Measurements from ENCODE around the gene CLDN5. TPM values are rescaled to one million over a fixed set of nuclear protein-coding genes. Genes with fewer than 3 reads are reported as not detected.

Gene CLDN5
- total RNA-seq, 2 donors from 2014 or later, result 0.20 to 0.66 TPM

DNA sequence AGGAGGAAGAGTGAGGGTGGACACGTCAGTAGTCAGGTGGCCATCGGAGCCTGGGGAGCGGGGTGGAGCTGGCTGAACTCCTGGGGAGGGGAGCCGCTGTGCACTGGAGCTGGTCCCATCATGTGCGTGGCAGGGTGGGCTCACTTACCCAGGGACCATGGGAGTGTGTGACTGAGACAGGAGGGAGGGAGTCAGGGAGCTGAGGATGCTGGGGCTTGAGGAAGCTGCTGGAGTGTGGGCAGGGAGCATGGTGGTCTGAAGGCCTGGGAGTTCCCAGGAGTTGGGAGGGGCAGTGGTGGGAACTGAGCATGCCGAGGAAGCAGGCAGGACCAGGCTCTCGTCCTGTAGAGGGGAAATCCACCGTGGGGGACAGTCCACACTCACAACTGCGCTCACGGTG, 18.0 kb downstream of the CLDN5 start:
- peak overlapping the region; percentile 61 for H3K27ac Mint-ChIP-seq
- H3K4me3 ChIP-seq (ENCODE audit: low read length), result no peak overlapping the region

DNA sequence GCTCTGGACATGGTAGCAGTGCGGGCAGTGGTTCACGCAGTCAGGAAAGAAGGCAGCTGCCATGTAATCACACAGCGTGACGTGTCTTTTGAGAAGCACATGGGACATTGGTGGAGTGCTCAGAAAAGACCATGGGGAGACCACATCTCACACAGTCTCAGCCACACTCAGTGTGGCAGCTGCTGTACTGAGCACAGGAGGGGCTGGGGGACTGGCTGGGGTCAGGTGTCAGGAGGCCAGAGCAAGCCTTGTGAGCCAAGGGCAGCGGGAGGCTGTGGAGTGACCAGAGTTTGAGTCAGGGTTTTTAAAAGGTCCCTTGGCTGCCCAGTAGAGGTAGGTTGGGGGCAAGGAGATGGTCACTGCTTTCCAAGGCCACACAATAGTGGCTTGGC, 18.5 kb downstream of the CLDN5 start:
- WGBS, 2 experiments (ENCODE audit: insufficient coverage in 1 of 2, insufficient read length in 1 of 2), result 98 to 100% methylated on average over 3 to 5 of the region's 5 CpGs
- no peaks in the 10 kb centered on the region for H3K27me3 ChIP-seq (ENCODE audit: control insufficient read depth, insufficient read depth, low read length, poor library complexity, severe bottlenecking)
- H3K9me3 ChIP-seq (ENCODE audit: control insufficient read depth, low read length), result no peaks in the 10 kb centered on the region
- no peak for TF ChIP-seq CTCF (conservative IDR thresholded peaks at IDR 0.05)
- Mint-ChIP-seq H3K4me3 (no peak overlapping the region), H3K9me3 (no peaks in the 10 kb centered on the region), H3K27ac (peak overlapping the region; percentile 61), H3K27me3 (ENCODE audit: insufficient read depth) (no peaks in the 10 kb centered on the region), H3K4me1 (no peaks in the 10 kb centered on the region), H3K36me3 (ENCODE audit: low read depth) (peaks cover 13% of the 10 kb centered on the region)
- DNase-seq, result no peak
- peaks cover 10% of the 10 kb centered on the region for H3K36me3 ChIP-seq (ENCODE audit: control insufficient read depth, insufficient read depth, low read length)
- H3K27ac ChIP-seq (ENCODE audit: low read depth, low read length), result no peak overlapping the region
- H3K4me3 ChIP-seq (ENCODE audit: low read length), result no peak overlapping the region
- no peaks in the 10 kb centered on the region for H3K4me1 ChIP-seq (ENCODE audit: control insufficient read depth, insufficient read depth, low read length)
- no peak overlapping the region for H3K9ac ChIP-seq (ENCODE audit: extremely low read depth, low read length, poor library complexity, severe bottlenecking)

More for the DNA sequence above, 18.0 kb downstream of the CLDN5 start:
- Histone ChIP-seq H3K36me3 (ENCODE audit: control insufficient read depth, insufficient read depth, low read length) (peaks cover 11% of the 10 kb centered on the region), H3K27me3 (ENCODE audit: control insufficient read depth, insufficient read depth, low read length, poor library complexity, severe bottlenecking) (no peaks in the 10 kb centered on the region), H3K9ac (ENCODE audit: extremely low read depth, low read length, poor library complexity, severe bottlenecking) (no peak overlapping the region), H3K27ac (ENCODE audit: low read depth, low read length) (no peak overlapping the region), H3K9me3 (ENCODE audit: control insufficient read depth, low read length) (no peaks in the 10 kb centered on the region), H3K4me1 (ENCODE audit: control insufficient read depth, insufficient read depth, low read length) (no peaks in the 10 kb centered on the region)
- 83 to 90% methylated on average over 5 to 10 of the region's 10 CpGs for WGBS, 2 experiments (ENCODE audit: insufficient coverage in 1 of 2, insufficient read length in 1 of 2)
- no peak for DNase-seq
- TF ChIP-seq CTCF (conservative IDR thresholded peaks at IDR 0.05), result no peak
- H3K27me3 Mint-ChIP-seq (ENCODE audit: insufficient read depth), result no peaks in the 10 kb centered on the region
- peaks cover 18% of the 10 kb centered on the region for H3K36me3 Mint-ChIP-seq (ENCODE audit: low read depth)
- H3K4me3 Mint-ChIP-seq, result no peak overlapping the region
- no peaks in the 10 kb centered on the region for H3K9me3 Mint-ChIP-seq
- H3K4me1 Mint-ChIP-seq, result no peaks in the 10 kb centered on the region

DNA sequence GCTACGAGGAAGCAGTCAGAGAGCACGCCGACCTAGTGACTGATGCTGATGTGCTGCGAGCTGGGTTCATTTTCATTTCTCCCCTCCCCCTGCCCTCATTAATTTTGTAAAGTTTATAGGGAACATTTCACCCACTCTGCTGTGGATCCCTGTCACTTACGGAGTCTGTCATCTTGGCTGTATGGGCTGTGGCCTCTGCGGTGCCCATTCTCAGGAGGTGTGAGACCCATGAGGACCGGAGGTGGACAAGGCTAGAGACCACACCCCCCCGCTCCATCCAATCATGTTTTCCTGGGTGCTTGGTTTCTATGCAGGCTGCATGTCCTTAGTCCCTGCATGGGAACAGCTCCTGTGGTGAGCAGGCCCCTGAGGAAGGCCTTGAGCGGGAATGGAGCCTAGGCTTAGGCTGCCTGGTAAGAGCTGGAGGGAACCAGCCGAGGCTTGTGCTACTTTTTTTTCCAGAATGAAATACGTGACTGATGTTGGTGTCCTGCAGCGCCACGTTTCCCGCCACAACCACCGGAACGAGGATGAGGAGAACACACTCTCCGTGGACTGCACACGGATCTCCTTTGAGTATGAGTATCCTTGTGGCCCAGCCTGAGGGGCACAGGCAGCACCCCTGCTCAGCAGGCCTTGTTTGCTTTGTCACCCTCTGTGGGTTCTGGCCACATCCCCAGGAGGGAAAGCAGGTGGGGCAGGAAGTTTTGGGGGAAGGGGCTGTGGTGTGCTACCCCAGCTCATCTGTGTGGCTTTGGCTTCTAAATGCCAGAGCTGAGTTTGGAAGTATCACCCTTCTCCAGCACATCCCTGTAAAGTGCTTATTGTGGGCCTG, 19.1 kb downstream of the CLDN5 start:
- no peak overlapping the region for H3K27ac Mint-ChIP-seq

More for the DNA sequence above, 19.1 kb downstream of the CLDN5 start:
- Histone ChIP-seq H3K4me3 (ENCODE audit: low read length) (no peak overlapping the region), H3K27ac (ENCODE audit: low read depth, low read length) (no peak overlapping the region), H3K4me1 (ENCODE audit: control insufficient read depth, insufficient read depth, low read length) (no peaks in the 10 kb centered on the region), H3K9me3 (ENCODE audit: control insufficient read depth, low read length) (no peaks in the 10 kb centered on the region), H3K9ac (ENCODE audit: extremely low read depth, low read length, poor library complexity, severe bottlenecking) (no peak overlapping the region), H3K27me3 (ENCODE audit: control insufficient read depth, insufficient read depth, low read length, poor library complexity, severe bottlenecking) (no peaks in the 10 kb centered on the region), H3K36me3 (ENCODE audit: control insufficient read depth, insufficient read depth, low read length) (peaks cover 10% of the 10 kb centered on the region)
- Mint-ChIP-seq H3K4me3 (no peak overlapping the region), H3K9me3 (no peaks in the 10 kb centered on the region), H3K4me1 (no peaks in the 10 kb centered on the region), H3K27me3 (ENCODE audit: insufficient read depth) (no peaks in the 10 kb centered on the region), H3K36me3 (ENCODE audit: low read depth) (peaks cover 13% of the 10 kb centered on the region)
- no peak for DNase-seq
- TF ChIP-seq CTCF (conservative IDR thresholded peaks at IDR 0.05), result no peak
- 93 to 97% methylated on average over 14 to 18 of the region's 18 CpGs for WGBS, 2 experiments (ENCODE audit: insufficient coverage in 1 of 2, insufficient read length in 1 of 2)

Measured in endodermal cell (in vitro differentiated cells).